GM10847 (cell line): ENCODE results near the gene BCOR.

Experiments
- POLR2A ChIP-seq: IDR thresholded peaks from 2 replicates; pipeline ENCODE4 v1.6.1; 2011; ENCODE audit not compliant: insufficient read length; ENCODE audit errors: extremely low read depth

The BCOR gene

GRCh38 chrX:40104985-40105834 is 7.5 kb upstream of the BCOR start:
- TF ChIP-seq POLR2A: no peak

- TF ChIP-seq POLR2A: no peak
Observed at GRCh38 chrX:40104630-40104984, 6.8 kb upstream of the BCOR start.

GRCh38 chrX:40103565-40104323 is 6.0 kb upstream of the BCOR start:
- no peak for TF ChIP-seq POLR2A

- no peak for TF ChIP-seq POLR2A
Observed at GRCh38 chrX:40102393-40103381, 4.9 kb upstream of the BCOR start.

GRCh38 chrX:40101430-40101802 is 3.7 kb upstream of the BCOR start:
- no peak for TF ChIP-seq POLR2A

GRCh38 chrX:40100537-40101429 is 3.0 kb upstream of the BCOR start:
- no peak for TF ChIP-seq POLR2A

GRCh38 chrX:40100141-40100536 is 2.4 kb upstream of the BCOR start:
- TF ChIP-seq POLR2A: no peak

GRCh38 chrX:40099055-40099958 is 1.5 kb upstream of the BCOR start:
- TF ChIP-seq POLR2A: no peak

GRCh38 chrX:40098264-40099054 is 701 bp upstream of the BCOR start:
- no peak for TF ChIP-seq POLR2A

- no peak for TF ChIP-seq POLR2A
Observed at GRCh38 chrX:40097141-40097503, 636 bp downstream of the BCOR start.

- no peak for TF ChIP-seq POLR2A
Observed at GRCh38 chrX:40096395-40097091, 1.2 kb downstream of the BCOR start.
